ENCODE data around the gene NFATC1. TPM values are rescaled to one million over a fixed set of nuclear protein-coding genes. Genes with fewer than 3 reads are reported as not detected.

Gene NFATC1
- total RNA-seq, 1 donor from 2014 or later, result 17.0 TPM

- no peak for DNase-seq
Observed at GRCh38 chr18:79575891-79576685, 180.4 kb downstream of the NFATC1 start.

- DNase-seq, result no peak
Observed at GRCh38 chr18:79576686-79577351, 181.1 kb downstream of the NFATC1 start.

GRCh38 chr18:79577451-79578395 lies 182.0 kb downstream of the NFATC1 start:
- DNase-seq, result no peak

- no peak for DNase-seq
Observed at GRCh38 chr18:79578396-79579260, 182.9 kb downstream of the NFATC1 start.

Data from dermis blood vessel endothelial cell (primary cell).